Chondrocyte (in vitro differentiated cells): ENCODE data around the gene CPA2. TPM values are rescaled to one million over a fixed set of nuclear protein-coding genes. Genes with fewer than 3 reads are reported as not detected.
"Not testable (repeated sequence)": the region's sequence is repeated elsewhere in the genome, so short reads cannot be mapped to it uniquely, and the experiment has no call there.

Experiments used
- DNase-seq: peaks from one replicate; pipeline ENCODE4 v3.0.0; 2021; ENCODE audit warnings: mixed read lengths, low spot score
- H3K27ac Mint-ChIP-seq: one replicate; pipeline ENCODE4 v1.8.0; 2021; ENCODE audit warnings: mild to moderate bottlenecking, moderate library complexity, mixed read lengths; ENCODE audit not compliant: unreplicated experiment
- H3K27me3 Mint-ChIP-seq: 2 replicates; pipeline ENCODE4 v1.8.0; 2021; ENCODE audit warnings: low read depth, mixed read lengths
- H3K36me3 Mint-ChIP-seq: 2 replicates; pipeline ENCODE4 v1.8.0; 2021; ENCODE audit warnings: low read depth, mixed read lengths
- H3K4me1 Mint-ChIP-seq: 2 replicates; pipeline ENCODE4 v1.8.0; 2021; ENCODE audit warnings: low read depth, mild to moderate bottlenecking, mixed read lengths
- H3K4me3 Mint-ChIP-seq: one replicate; pipeline ENCODE4 v1.8.0; 2021; ENCODE audit warnings: mild to moderate bottlenecking, moderate library complexity, mixed read lengths; ENCODE audit not compliant: unreplicated experiment
- H3K9me3 Mint-ChIP-seq: 2 replicates; pipeline ENCODE4 v1.8.0; 2021; ENCODE audit warnings: low read depth, mixed read lengths
- CTCF ChIP-seq: fragments of 200-600 bp; sonication (generic); IDR thresholded peaks from 2 replicates; pipeline ENCODE4 v1.5.0; 2021; ENCODE audit warnings: antibody characterized with exemption, mild to moderate bottlenecking, moderate library complexity
- total RNA-seq: library from RNA; stranded (reverse); gene quantifications from 3 replicates; pipeline ENCODE4 v1.2.1, GENCODE V29; 2021

Gene CPA2
- total RNA-seq, 1 donor from 2014 or later, result not detected

- Mint-ChIP-seq H3K9me3 (no peaks in the 10 kb centered on the region), H3K27me3 (no peaks in the 10 kb centered on the region), H3K4me3 (no peak overlapping the region), H3K4me1 (no peaks in the 10 kb centered on the region), H3K27ac (no peak overlapping the region), H3K36me3 (no peaks in the 10 kb centered on the region)
- no peak for DNase-seq
- no peak for TF ChIP-seq CTCF
Observed at GRCh38 chr7:130304878-130305277, 38.2 kb downstream of the CPA2 start.

- no peak for DNase-seq
- Mint-ChIP-seq H3K27me3 (no peaks in the 10 kb centered on the region), H3K4me1 (no peaks in the 10 kb centered on the region), H3K27ac (no peak overlapping the region), H3K36me3 (no peaks in the 10 kb centered on the region), H3K9me3 (no peaks in the 10 kb centered on the region), H3K4me3 (no peak overlapping the region)
- TF ChIP-seq CTCF, result no peak
Observed at GRCh38 chr7:130305433-130306042, 38.9 kb downstream of the CPA2 start.

- H3K36me3 Mint-ChIP-seq, result no peaks in the 10 kb centered on the region
- H3K4me3 Mint-ChIP-seq, result no peak overlapping the region
- no peaks in the 10 kb centered on the region for H3K27me3 Mint-ChIP-seq
- H3K4me1 Mint-ChIP-seq, result no peaks in the 10 kb centered on the region
- H3K27ac Mint-ChIP-seq, result no peak overlapping the region
- no peak for DNase-seq
- TF ChIP-seq CTCF, result no peak
- H3K9me3 Mint-ChIP-seq, result no peaks in the 10 kb centered on the region
Observed at GRCh38 chr7:130309986-130310385, 43.3 kb downstream of the CPA2 start.

- H3K27ac Mint-ChIP-seq, result no peak overlapping the region
- no peaks in the 10 kb centered on the region for H3K27me3 Mint-ChIP-seq
- H3K4me1 Mint-ChIP-seq, result no peaks in the 10 kb centered on the region
- no peaks in the 10 kb centered on the region for H3K36me3 Mint-ChIP-seq
- no peak for DNase-seq
- no peaks in the 10 kb centered on the region for H3K9me3 Mint-ChIP-seq
- no peak overlapping the region for H3K4me3 Mint-ChIP-seq
- TF ChIP-seq CTCF, result no peak
Observed at GRCh38 chr7:130314305-130314704, 47.6 kb downstream of the CPA2 start.

GRCh38 chr7:130319541-130319940, 52.9 kb downstream of the CPA2 start:
- no peak for TF ChIP-seq CTCF
- Mint-ChIP-seq H3K4me3 (no peak overlapping the region), H3K4me1 (no peaks in the 10 kb centered on the region), H3K36me3 (no peaks in the 10 kb centered on the region), H3K27ac (no peak overlapping the region), H3K27me3 (no peaks in the 10 kb centered on the region), H3K9me3 (no peaks in the 10 kb centered on the region)
- DNase-seq, result no peak

- H3K27me3 Mint-ChIP-seq, H3K4me1 Mint-ChIP-seq, H3K4me3 Mint-ChIP-seq, DNase-seq, H3K36me3 Mint-ChIP-seq, H3K27ac Mint-ChIP-seq, H3K9me3 Mint-ChIP-seq: not testable (repeated sequence)
Observed at GRCh38 chr7:130321542-130322229, 55.0 kb downstream of the CPA2 start.
